HEK293 (cell line): ENCODE measurements around the gene EIPR1.
A peak's percentile ranks its signal among the peaks of the same experiment; 100 is the strongest.

ENCODE experiments used
- BCL11B ChIP-seq: fragments of 450-650 bp; formaldehyde crosslinking; IDR thresholded peaks from 2 replicates; pipeline ENCODE4 v1.5.1; 2016; ENCODE audit warnings: low read depth, missing biosample characterization, missing genetic modification characterization
- ELK4 ChIP-seq: IDR thresholded peaks from 2 replicates; pipeline ENCODE4 v1.6.1; 2011; ENCODE audit warnings: mild to moderate bottlenecking, low read depth, low read length, borderline replicate concordance
- GLIS2 ChIP-seq: fragments of 450-650 bp; formaldehyde crosslinking; IDR thresholded peaks from 2 replicates; pipeline ENCODE4 v1.5.1; 2016; ENCODE audit warnings: missing biosample characterization, missing genetic modification characterization
- IKZF3 ChIP-seq: fragments of 450-650 bp; IDR thresholded peaks from 2 replicates; pipeline ENCODE4 v1.5.0; 2018; ENCODE audit warnings: missing biosample characterization, mild to moderate bottlenecking, missing genetic modification characterization, moderate library complexity
- PATZ1 ChIP-seq: fragments of 450-650 bp; formaldehyde crosslinking; IDR thresholded peaks from 2 replicates; pipeline ENCODE4 v1.5.1; 2016; ENCODE audit warnings: missing biosample characterization, missing genetic modification characterization
- SP2 ChIP-seq: fragments of 450-650 bp; formaldehyde crosslinking; IDR thresholded peaks from 2 replicates; pipeline ENCODE4 v1.5.1; 2016; ENCODE audit warnings: missing biosample characterization, missing genetic modification characterization
- ZBTB17 ChIP-seq: fragments of 450-650 bp; formaldehyde crosslinking; IDR thresholded peaks from 2 replicates; pipeline ENCODE4 v1.5.1; 2016; ENCODE audit warnings: missing biosample characterization, missing genetic modification characterization
- ZBTB6 ChIP-seq: fragments of 450-650 bp; formaldehyde crosslinking; IDR thresholded peaks from 2 replicates; pipeline ENCODE4 v1.5.1; 2017; ENCODE audit warnings: missing biosample characterization, missing genetic modification characterization
- ZEB2 ChIP-seq: fragments of 450-650 bp; formaldehyde crosslinking; IDR thresholded peaks from 2 replicates; pipeline ENCODE4 v1.5.1; 2016; ENCODE audit warnings: missing biosample characterization, missing genetic modification characterization
- ZFHX2 ChIP-seq: fragments of 450-650 bp; formaldehyde crosslinking; conservative IDR thresholded peaks from 2 replicates; pipeline ENCODE4 v1.5.1; 2016; ENCODE audit warnings: missing biosample characterization, missing genetic modification characterization
- ZNF133 ChIP-seq: fragments of 450-650 bp; formaldehyde crosslinking; IDR thresholded peaks from 2 replicates; pipeline ENCODE4 v1.5.1; 2016; ENCODE audit warnings: missing biosample characterization, missing genetic modification characterization
- ZNF140 ChIP-seq: fragments of 450-650 bp; formaldehyde crosslinking; IDR thresholded peaks from 2 replicates; pipeline ENCODE4 v1.5.1; 2016; ENCODE audit warnings: missing biosample characterization, missing genetic modification characterization
- ZNF202 ChIP-seq: fragments of 450-650 bp; formaldehyde crosslinking; IDR thresholded peaks from 2 replicates; pipeline ENCODE4 v1.5.1; 2016; ENCODE audit warnings: missing biosample characterization, missing genetic modification characterization, borderline replicate concordance
- ZNF239 ChIP-seq: fragments of 450-650 bp; formaldehyde crosslinking; IDR thresholded peaks from 2 replicates; pipeline ENCODE4 v1.5.1; 2016; ENCODE audit warnings: missing biosample characterization, missing genetic modification characterization
- ZNF280D ChIP-seq: fragments of 450-650 bp; formaldehyde crosslinking; IDR thresholded peaks from 2 replicates; pipeline ENCODE4 v1.5.1; 2016; ENCODE audit warnings: missing biosample characterization, missing genetic modification characterization
- ZNF335 ChIP-seq: fragments of 450-650 bp; formaldehyde crosslinking; conservative IDR thresholded peaks from 2 replicates; pipeline ENCODE4 v1.5.1; 2016; ENCODE audit warnings: missing biosample characterization, missing genetic modification characterization
- ZNF341 ChIP-seq: fragments of 450-650 bp; formaldehyde crosslinking; IDR thresholded peaks from 2 replicates; pipeline ENCODE4; 2016; ENCODE audit warnings: low read depth, missing biosample characterization, missing genetic modification characterization
- ZNF423 ChIP-seq: fragments of 450-650 bp; formaldehyde crosslinking; IDR thresholded peaks from 2 replicates; pipeline ENCODE4 v1.5.1; 2016; ENCODE audit warnings: missing biosample characterization, missing genetic modification characterization
- ZNF501 ChIP-seq: fragments of 450-650 bp; formaldehyde crosslinking; IDR thresholded peaks from 2 replicates; pipeline ENCODE4 v1.5.1; 2016; ENCODE audit warnings: missing biosample characterization, missing genetic modification characterization
- ZNF544 ChIP-seq: fragments of 450-650 bp; formaldehyde crosslinking; IDR thresholded peaks from 2 replicates; pipeline ENCODE4 v1.5.0; 2017; ENCODE audit warnings: missing biosample characterization, missing genetic modification characterization
- ZNF585B ChIP-seq: fragments of 450-650 bp; formaldehyde crosslinking; IDR thresholded peaks from 2 replicates; pipeline ENCODE4 v1.5.1; 2016; ENCODE audit warnings: missing biosample characterization, missing genetic modification characterization
- ZNF600 ChIP-seq: fragments of 450-650 bp; formaldehyde crosslinking; IDR thresholded peaks from 2 replicates; pipeline ENCODE4 v1.5.1; 2016; ENCODE audit warnings: missing biosample characterization, missing genetic modification characterization
- ZNF623 ChIP-seq: fragments of 450-650 bp; formaldehyde crosslinking; IDR thresholded peaks from 2 replicates; pipeline ENCODE4 v1.5.1; 2016; ENCODE audit warnings: missing biosample characterization, missing genetic modification characterization
- ZNF629 ChIP-seq: fragments of 450-650 bp; formaldehyde crosslinking; IDR thresholded peaks from 2 replicates; pipeline ENCODE4 v1.5.1; 2017; ENCODE audit warnings: missing biosample characterization, missing genetic modification characterization
- ZNF677 ChIP-seq: fragments of 450-650 bp; IDR thresholded peaks from 2 replicates; pipeline ENCODE4 v1.5.0; 2018; ENCODE audit warnings: missing biosample characterization, mild to moderate bottlenecking, missing genetic modification characterization, moderate library complexity
- ZNF692 ChIP-seq: fragments of 450-650 bp; formaldehyde crosslinking; IDR thresholded peaks from 2 replicates; pipeline ENCODE4 v1.5.1; 2016; ENCODE audit warnings: missing biosample characterization, missing genetic modification characterization
- ZNF704 ChIP-seq: fragments of 450-650 bp; formaldehyde crosslinking; IDR thresholded peaks from 2 replicates; pipeline ENCODE4 v1.5.1; 2016; ENCODE audit warnings: missing biosample characterization, missing genetic modification characterization
- ZSCAN30 ChIP-seq: fragments of 450-650 bp; IDR thresholded peaks from 2 replicates; pipeline ENCODE4 v1.5.1; 2018; ENCODE audit warnings: missing biosample characterization, mild to moderate bottlenecking, missing genetic modification characterization, moderate library complexity
- ZXDB ChIP-seq: fragments of 450-650 bp; formaldehyde crosslinking; IDR thresholded peaks from 2 replicates; pipeline ENCODE4 v1.5.1; 2016; ENCODE audit warnings: missing biosample characterization, missing genetic modification characterization

Gene EIPR1

GRCh38 chr2:3379647-3380534 is 2.3 kb upstream of the EIPR1 start, which contains the start of gene TRAPPC12 (continued):
- TF ChIP-seq PATZ1 (tag by site-specific recombination) (peak; percentile 66; the same call in 1 of the 2 replicates), ZEB2 (tag by site-specific recombination) (peak; percentile 46; the same call in 1 of the 2 replicates), ZNF629 (tag by site-specific recombination) (0 out of 2 replicates have a peak, but pooled peaks have one; percentile 23), ZNF202 (tag by site-specific recombination) (no peak), IKZF3 (tag by site-specific recombination) (no peak), ZNF280D (tag by site-specific recombination) (no peak), ZNF585B (tag by site-specific recombination) (no peak), ELK4 (peak; percentile 77; the same call in 1 of the 2 replicates), ZNF600 (tag by site-specific recombination) (peak; percentile 64; the same call in 1 of the 2 replicates), ZBTB6 (no peak), ZNF140 (no peak), ZBTB17 (peak; percentile 91), ZNF704 (tag by site-specific recombination) (no peak), ZNF335 (tag by site-specific recombination) (peak; percentile 96), BCL11B (tag by site-specific recombination) (peak; percentile 80), ZNF239 (no peak), GLIS2 (tag by site-specific recombination) (peak; percentile 89), ZNF423 (tag by site-specific recombination) (peak; percentile 79), ZNF133 (tag by site-specific recombination) (no peak), ZNF692 (peak; percentile 33; the same call in 1 of the 2 replicates), ZNF544 (tag by site-specific recombination) (no peak), ZXDB (no peak; the same call in none of the 2 replicates), ZSCAN30 (tag by site-specific recombination) (peak; percentile 29; the same call in 1 of the 2 replicates), ZNF501 (peak; percentile 93), ZNF341 (tag by site-specific recombination) (no peak), ZNF623 (tag by site-specific recombination) (no peak), ZNF677 (no peak), ZFHX2 (tag by site-specific recombination) (peak; percentile 68), SP2 (tag by site-specific recombination) (peak; percentile 85)
